Stimulated activated naive CD4-positive, alpha-beta T cell (primary cell): ENCODE data around the gene UGT2B7.

ENCODE experiments used
- DNase-seq, 6 experiments: peaks; one replicate each; lab custom pipeline; 2025; lab: John Stamatoyannopoulos, UW

UGT2B7 gene

DNA sequence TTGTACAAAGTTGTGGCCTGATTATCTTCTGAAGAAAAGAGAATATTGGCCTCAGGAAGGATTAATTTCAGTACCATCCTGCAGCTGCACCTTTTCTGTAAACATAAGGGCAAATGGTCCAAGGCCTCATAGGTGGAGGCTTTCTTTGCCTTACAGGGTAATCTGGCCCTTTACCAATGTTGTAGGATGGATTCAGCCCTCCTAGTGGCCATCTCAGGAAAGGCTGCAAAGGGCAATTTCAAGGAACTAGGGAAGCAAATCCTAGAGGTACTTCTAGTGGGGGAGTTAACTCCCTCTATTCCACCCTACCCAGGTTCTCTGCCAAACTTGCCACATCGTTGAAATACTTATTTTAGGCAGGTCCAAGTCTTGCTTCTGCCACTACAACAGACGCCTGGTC lies 60.6 kb downstream of the UGT2B7 start:
- DNase-seq, result no peak
